ENCODE data around the gene CRELD1. TPM values are rescaled to one million over a fixed set of nuclear protein-coding genes. Genes with fewer than 3 reads are reported as not detected.

CRELD1 gene, protein sequence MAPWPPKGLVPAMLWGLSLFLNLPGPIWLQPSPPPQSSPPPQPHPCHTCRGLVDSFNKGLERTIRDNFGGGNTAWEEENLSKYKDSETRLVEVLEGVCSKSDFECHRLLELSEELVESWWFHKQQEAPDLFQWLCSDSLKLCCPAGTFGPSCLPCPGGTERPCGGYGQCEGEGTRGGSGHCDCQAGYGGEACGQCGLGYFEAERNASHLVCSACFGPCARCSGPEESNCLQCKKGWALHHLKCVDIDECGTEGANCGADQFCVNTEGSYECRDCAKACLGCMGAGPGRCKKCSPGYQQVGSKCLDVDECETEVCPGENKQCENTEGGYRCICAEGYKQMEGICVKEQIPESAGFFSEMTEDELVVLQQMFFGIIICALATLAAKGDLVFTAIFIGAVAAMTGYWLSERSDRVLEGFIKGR
- total RNA-seq (2016; rRNA removed; fragmentation: Illumina TruSeq; extraction: Trizol) (12.0 and 27.1 TPM in 2 replicates), polyA plus RNA-seq (2011; rRNA removed) (61.9 and 75.9 TPM in 2 replicates), polyA minus RNA-seq (2011; rRNA and poly(A)+ RNA removed; ENCODE audit: low replicate concordance) (9.2 and 39.2 TPM in 2 replicates), Bru-seq, nascent RNA (percentile 65 among the genes with signal in this experiment), BruChase-seq, experiment 1, labeled RNA remaining after a 6-hour chase (percentile 62 among the genes with signal in this experiment), BruChase-seq, experiment 2, labeled RNA remaining after a 2-hour chase (percentile 65 among the genes with signal in this experiment)
- 5.5 and 6.3 TPM in 2 replicates for total RNA-seq (2016; cell fraction: cytosol; rRNA removed; fragmentation: Illumina TruSeq; extraction: Trizol; ENCODE audit: low read depth)
- 10.5 and 28.2 TPM in 2 replicates for total RNA-seq (2016; cell fraction: insoluble cytoplasmic fraction; rRNA removed; fragmentation: Illumina TruSeq; extraction: Trizol)
- total RNA-seq (2016; cell fraction: membrane; rRNA removed; fragmentation: Illumina TruSeq; extraction: Trizol), result 8.2 and 8.3 TPM in 2 replicates
- 29.9 and 34.8 TPM in 2 replicates for total RNA-seq (2016; cell fraction: nucleus; rRNA removed; fragmentation: Illumina TruSeq; extraction: Trizol)
- polyA plus RNA-seq (2011; cell fraction: cytosol; rRNA removed), result 73.8 and 82.2 TPM in 2 replicates
- polyA plus RNA-seq (2011; cell fraction: nucleus; rRNA removed), result 172 and 195 TPM in 2 replicates
- 41.6 and 60.4 TPM in 2 replicates for polyA plus RNA-seq (2012)
- 3.9 and 4.5 TPM in 2 replicates for polyA plus RNA-seq (2016; cell fraction: cytosol; fragmentation: Illumina TruSeq; extraction: Trizol; ENCODE audit: low read depth)
- polyA plus RNA-seq (2016; cell fraction: insoluble cytoplasmic fraction; fragmentation: Illumina TruSeq; extraction: Trizol; ENCODE audit: low read depth), result 9.1 and 10.0 TPM in 2 replicates
- polyA plus RNA-seq (2016; cell fraction: membrane; fragmentation: Illumina TruSeq; extraction: Trizol; ENCODE audit: low read depth), result 6.9 and 8.5 TPM in 2 replicates
- polyA plus RNA-seq (2016; cell fraction: nucleus; fragmentation: Illumina TruSeq; extraction: Trizol; ENCODE audit: insufficient read depth, low read depth), result 74.9 and 77.9 TPM in 2 replicates
- 10.7 and 13.6 TPM in 2 replicates for polyA minus RNA-seq (2011; cell fraction: cytosol; rRNA and poly(A)+ RNA removed)
- polyA minus RNA-seq (2011; cell fraction: nucleus; rRNA and poly(A)+ RNA removed), result 19.3 and 20.9 TPM in 2 replicates
- long read RNA-seq, experiment 1, transcript CRELD1-206 (11 exons, 1,778 nt), result major isoform, 21 of 39 reads
- long read RNA-seq, experiment 1, transcript CRELD1-202 (10 exons, 2,696 nt), result minor isoform, 7 of 39 reads
- long read RNA-seq, experiment 1, partial matches to known transcripts, result 3 of 39 reads
- long read RNA-seq, experiment 1, other reads (novel, unspliced or antisense), result 8 of 39 reads
- long read RNA-seq, experiment 2, transcript CRELD1-206 (11 exons, 1,778 nt), result major isoform, 13 of 64 reads
- long read RNA-seq, experiment 2, transcript CRELD1-202 (10 exons, 2,696 nt), result minor isoform, 12 of 64 reads
- long read RNA-seq, experiment 2, partial matches to known transcripts, result 14 of 64 reads
- long read RNA-seq, experiment 2, other reads (novel, unspliced or antisense), result 23 of 64 reads

DNA sequence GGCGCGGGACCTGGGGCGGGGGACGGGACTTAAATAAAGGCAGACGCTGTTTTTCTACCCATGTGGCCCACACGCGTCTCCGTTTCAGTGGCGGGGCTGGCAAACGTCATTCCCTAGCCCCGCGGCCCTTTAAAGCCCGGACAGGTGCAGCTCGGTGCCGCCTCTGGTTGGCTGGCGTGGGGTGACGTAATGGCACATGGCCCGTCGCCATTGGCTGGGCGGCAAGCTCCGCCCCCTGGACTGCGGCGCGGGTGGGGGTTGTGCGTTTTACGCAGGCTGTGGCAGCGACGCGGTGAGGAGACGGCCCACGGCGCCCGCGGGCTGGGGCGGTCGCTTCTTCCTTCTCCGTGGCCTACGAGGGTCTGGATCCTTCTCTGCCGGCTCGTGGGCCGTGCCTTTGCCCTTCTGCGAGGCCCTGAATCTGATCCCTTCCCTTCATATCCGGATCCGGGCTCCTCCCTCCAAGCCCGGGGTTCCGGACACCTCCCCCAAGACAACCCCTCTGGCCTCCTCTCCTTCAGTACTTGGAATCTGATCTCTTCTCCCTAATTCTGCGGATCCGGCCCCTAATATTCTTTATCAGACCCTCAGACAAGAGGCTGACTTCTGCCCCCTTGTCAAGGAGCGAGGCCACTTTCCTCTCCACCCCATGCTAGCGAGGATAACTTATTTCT, at the start of gene CRELD1:
TSS of gene CRELD1 (plus strand) at position 274 of the 674 bp plus-strand sequence. CDS start 605 bp downstream, outside the sequence.
- peak; percentile 90 for DNase-seq (ENCODE audit: low spot score)
- Histone ChIP-seq H3K4me2 (ENCODE audit: low read depth, low read length) (peak within 1 kb of the TSS; percentile 86), H3K9me3 (ENCODE audit: low read length) (no peaks in the 10 kb centered on the region), H3K36me3 (replicated peaks in 1 of 2; ENCODE audit: control insufficient read depth in 1 of 2, insufficient read depth in 2 of 2, low read length in 2 of 2) (peaks cover 0 to 18% of the 10 kb centered on the region in 2 experiments; a peak in 2 of 5 replicates), H3K27ac (ENCODE audit: extremely low read length, insufficient read depth, low read length) (peak within 1 kb of the TSS; percentile 92), H2AFZ (ENCODE audit: low read length) (no peak within 1 kb of the TSS), H3K9ac (ENCODE audit: insufficient read depth, low read depth, low read length) (peak within 1 kb of the TSS; percentile 85), H3K79me2 (ENCODE audit: insufficient read depth, low read length) (peaks cover 20% of the 10 kb centered on the region), H4K20me1 (ENCODE audit: insufficient read depth, low read length) (no peaks in the 10 kb centered on the region), H3K4me1 (ENCODE audit: insufficient read depth, low read length) (peaks cover 47% of the 10 kb centered on the region), H3K27me3 (ENCODE audit: control insufficient read depth in 1 of 2, insufficient read depth in 2 of 2, low read length in 2 of 2) (no peaks in the 10 kb centered on the region), H3K4me3 (replicated peaks in 1 of 3; ENCODE audit: insufficient read depth in 1 of 3, low read depth in 2 of 3, low read length in 3 of 3) (peak within 1 kb of the TSS; percentile 70 to 82 (median 80))
- ATAC-seq, result peak; percentile 87
- CTCF ChIA-PET (ENCODE audit: low intra/inter-chr PET ratio, low total read pairs), result interaction anchor here (3.1 kb wide), 1 partner anchor 13 kb away, joined by 14 read pairs; no protein-coding TSS in a partner anchor
- intact Hi-C loops (cut with micrococcal nuclease; ENCODE audit: unreplicated experiment) (loop anchor here (2.0 to 5.0 kb wide), 2 partner anchors 13 to 36 kb away; no protein-coding TSS in a partner anchor), in situ Hi-C loops (cut with HindIII; ENCODE audit: extremely low pct_ligation_motif_present, low pct_unique_long_range_greater_than_20kb) (no loop called here)
- BruUV-seq (replicated peaks), result no TSS peak
- FAIRE-seq, result peak; percentile 80
- 2% methylated on average over 12 of the region's 50 CpGs for WGBS (ENCODE audit: low lambda C conversion rate)
- POLR2A ChIA-PET, result interaction anchor here (0.7 to 7.6 kb wide), 37 partner anchors 9 to 570 kb away, joined by 3 to 124 read pairs (median 6); partner anchors contain the start of genes ARPC4, FANCD2, IL17RC and IL17RE
- TF ChIP-seq POLR2A (IDR thresholded peaks at IDR 0.05; ENCODE audit: insufficient read depth in 1 of 2, low read depth in 2 of 2, low read length in 2 of 2) (peak; percentile 71 to 91), ZNF766 (CRISPR knock-in tag; IDR thresholded peaks at IDR 0.05; ENCODE audit: borderline replicate concordance) (no peak; the same call in 1 of the 2 replicates), ZNF781 (CRISPR knock-in tag; IDR thresholded peaks at IDR 0.05; ENCODE audit: borderline replicate concordance, not compliant biosample characterization) (no peak), ZSCAN9 (CRISPR knock-in tag; IDR thresholded peaks at IDR 0.05; ENCODE audit: borderline replicate concordance) (no peak), BORCS8-MEF2B (CRISPR knock-in tag; IDR thresholded peaks at IDR 0.05) (peak; percentile 20; the same call in 1 of the 2 replicates), ERF (CRISPR knock-in tag; IDR thresholded peaks at IDR 0.05) (peak; percentile 65; the same call in 1 of the 2 replicates), CCAR2 (optimal IDR thresholded peaks at IDR 0.05; ENCODE audit: low read depth, low read length) (no peak), PHF20 (CRISPR knock-in tag; IDR thresholded peaks at IDR 0.05) (peak; percentile 46; the same call in 1 of the 2 replicates), ZNF556 (CRISPR knock-in tag; IDR thresholded peaks at IDR 0.05; ENCODE audit: borderline replicate concordance) (no peak), MIER3 (CRISPR knock-in tag; IDR thresholded peaks at IDR 0.05; ENCODE audit: borderline replicate concordance) (peak; percentile 80; the same call in 1 of the 2 replicates), HMG20B (CRISPR knock-in tag; conservative IDR thresholded peaks at IDR 0.05) (0 out of 2 replicates have a peak, but pooled peaks have one; percentile 27), DMAP1 (CRISPR knock-in tag; IDR thresholded peaks at IDR 0.05) (peak; percentile 81; the same call in 1 of the 2 replicates), HNRNPL (IDR thresholded peaks at IDR 0.05; ENCODE audit: low read depth, low read length) (0 out of 2 replicates have a peak, but pooled peaks have one; percentile 39), ELF1 (CRISPR knock-in tag; IDR thresholded peaks at IDR 0.05) (peak; percentile 62), PITX1 (CRISPR knock-in tag; IDR thresholded peaks at IDR 0.05) (peak; percentile 49; the same call in 1 of the 2 replicates)
- TF ChIP-seq, protein P1, sequence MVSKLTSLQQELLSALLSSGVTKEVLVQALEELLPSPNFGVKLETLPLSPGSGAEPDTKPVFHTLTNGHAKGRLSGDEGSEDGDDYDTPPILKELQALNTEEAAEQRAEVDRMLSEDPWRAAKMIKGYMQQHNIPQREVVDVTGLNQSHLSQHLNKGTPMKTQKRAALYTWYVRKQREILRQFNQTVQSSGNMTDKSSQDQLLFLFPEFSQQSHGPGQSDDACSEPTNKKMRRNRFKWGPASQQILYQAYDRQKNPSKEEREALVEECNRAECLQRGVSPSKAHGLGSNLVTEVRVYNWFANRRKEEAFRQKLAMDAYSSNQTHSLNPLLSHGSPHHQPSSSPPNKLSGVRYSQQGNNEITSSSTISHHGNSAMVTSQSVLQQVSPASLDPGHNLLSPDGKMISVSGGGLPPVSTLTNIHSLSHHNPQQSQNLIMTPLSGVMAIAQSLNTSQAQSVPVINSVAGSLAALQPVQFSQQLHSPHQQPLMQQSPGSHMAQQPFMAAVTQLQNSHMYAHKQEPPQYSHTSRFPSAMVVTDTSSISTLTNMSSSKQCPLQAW (CRISPR knock-in tag; IDR thresholded peaks at IDR 0.05), result no peak
